Ramos (cell line): ENCODE results near the gene SPAG9.
"Not testable (repeated sequence)": the region's sequence is repeated elsewhere in the genome, so short reads cannot be mapped to it uniquely, and the experiment has no call there.

Experiments used
- in situ Hi-C: fragments of 300-500 bp; cut with MboI; formaldehyde crosslinking; loops from one replicate; pipeline ENCODE4 v1.14.3; 2022; ENCODE audit warnings: low sequenced_read_pairs; ENCODE audit not compliant: unreplicated experiment

SPAG9 gene

GRCh38 chr17:50946891-50947781 lies 173.5 kb downstream of the SPAG9 start:
- in situ Hi-C loops, result no loop called here

GRCh38 chr17:50946223-50946890 lies 174.3 kb downstream of the SPAG9 start:
- in situ Hi-C loops, result no loop called here

- in situ Hi-C loops, result no loop called here
Observed at GRCh38 chr17:50945779-50946222, 174.9 kb downstream of the SPAG9 start.

GRCh38 chr17:50944902-50945720 lies 175.6 kb downstream of the SPAG9 start:
- in situ Hi-C loops, result no loop called here

- in situ Hi-C loops, result no loop called here
Observed at GRCh38 chr17:50944054-50944901, 176.4 kb downstream of the SPAG9 start.

GRCh38 chr17:50943575-50943933 lies 177.1 kb downstream of the SPAG9 start:
- in situ Hi-C loops, result no loop called here

- in situ Hi-C loops, result not testable (repeated sequence)
Observed at GRCh38 chr17:50941676-50942048, 179.0 kb downstream of the SPAG9 start.

GRCh38 chr17:50939795-50940684 lies 180.6 kb downstream of the SPAG9 start:
- in situ Hi-C loops, result no loop called here

GRCh38 chr17:50939542-50939794 lies 181.2 kb downstream of the SPAG9 start:
- in situ Hi-C loops, result no loop called here

GRCh38 chr17:50938821-50939541 lies 181.7 kb downstream of the SPAG9 start:
- in situ Hi-C loops, result no loop called here

- in situ Hi-C loops, result no loop called here
Observed at GRCh38 chr17:50935996-50936266, 184.7 kb downstream of the SPAG9 start.

- in situ Hi-C loops, result no loop called here
Observed at GRCh38 chr17:50935221-50935995, 185.3 kb downstream of the SPAG9 start.

- in situ Hi-C loops, result no loop called here
Observed at GRCh38 chr17:50934672-50935220, 185.9 kb downstream of the SPAG9 start.

GRCh38 chr17:50934161-50934560 lies 186.5 kb downstream of the SPAG9 start:
- in situ Hi-C loops, result no loop called here

- in situ Hi-C loops, result no loop called here
Observed at GRCh38 chr17:50931144-50931908, 189.3 kb downstream of the SPAG9 start.

- in situ Hi-C loops, result no loop called here
Observed at GRCh38 chr17:50928646-50929045, 192.0 kb downstream of the SPAG9 start.

- in situ Hi-C loops, result no loop called here
Observed at GRCh38 chr17:50927287-50927686, 193.4 kb downstream of the SPAG9 start.
